Vagina (tissue), 2 donors: ENCODE data around the gene JADE1. TPM values are rescaled to one million over a fixed set of nuclear protein-coding genes. Genes with fewer than 3 reads are reported as not detected.

ENCODE experiments used
- DNase-seq, 2 donors: peaks; one replicate each; pipeline ENCODE4 v3.0.0-alpha.2; 2017; ENCODE audit errors: extremely low spot score in 2 of 2
- H3K27ac ChIP-seq: fragments of 200-600 bp; sonication (generic); one replicate; pipeline ENCODE4 v1.5.1; 2019
- H3K27me3 ChIP-seq: fragments of 200-600 bp; sonication (generic); one replicate; pipeline ENCODE4 v1.5.1; 2019
- H3K36me3 ChIP-seq, 2 donors: fragments of 200-600 bp; sonication (generic); one replicate each; pipeline ENCODE4 v1.5.1; 2017 to 2019
- H3K4me1 ChIP-seq: fragments of 200-600 bp; sonication (generic); one replicate; pipeline ENCODE4 v1.5.1; 2019
- H3K4me3 ChIP-seq, 2 donors: fragments of 200-600 bp; sonication (generic); 1 replicate in 1 of 2; 2 replicates in 1 of 2; pipeline ENCODE4 v1.5.1; 2016 to 2019
- H3K9me3 ChIP-seq: fragments of 200-600 bp; sonication (generic); one replicate; pipeline ENCODE4 v1.5.1; 2019
- CTCF ChIP-seq, 3 experiments: fragments of 450-650 bp in 2 of 3; fragments of 200-600 bp in 1 of 3; sonication (generic) in 1 of 3; IDR thresholded peaks; one replicate each; pipeline ENCODE4 v1.5.1; 2017 to 2019; ENCODE audit warnings: antibody characterized with exemption in 3 of 3, mild to moderate bottlenecking in 2 of 3, moderate library complexity in 2 of 3
- POLR2A ChIP-seq, 2 donors: fragments of 450-650 bp; IDR thresholded peaks; one replicate each; pipeline ENCODE4 v1.6.1; 2017; ENCODE audit warnings: antibody characterized with exemption in 2 of 2, mild to moderate bottlenecking in 2 of 2, moderate library complexity in 2 of 2
- POLR2AphosphoS5 ChIP-seq, 2 donors: sonication (generic); formaldehyde crosslinking; IDR thresholded peaks; one replicate each; pipeline ENCODE4 v1.9.0; 2017; ENCODE audit warnings: antibody characterized with exemption in 2 of 2, mild to moderate bottlenecking in 2 of 2, low read depth in 1 of 2; ENCODE audit not compliant: insufficient read depth in 1 of 2
- intact Hi-C: fragments of 100-400 bp; cut with DNase I; formaldehyde crosslinking; loops from one replicate; pipeline ENCODE4 v1.15.1; 2023
- total RNA-seq: library from RNA; depleted of rRNA; stranded (reverse); fragments of >200 nt; gene quantifications from one replicate; pipeline ENCODE4 v1.2.3, GENCODE V29; 2016

The JADE1 gene
- total RNA-seq, 1 donor from 2014 or later: 29.0 TPM

- H3K27me3 ChIP-seq: no peaks in the 10 kb centered on the region
- no peak overlapping the region for H3K4me3 ChIP-seq
- no peak for DNase-seq
- TF ChIP-seq CTCF (IDR thresholded peaks at IDR 0.05): no peak
- TF ChIP-seq POLR2AphosphoS5 (IDR thresholded peaks at IDR 0.05; ENCODE audit: insufficient read depth in 1 of 2, low read depth in 1 of 2): no peak
- no peak for TF ChIP-seq POLR2A (IDR thresholded peaks at IDR 0.05)
- no peak overlapping the region for H3K27ac ChIP-seq
- H3K9me3 ChIP-seq: no peaks in the 10 kb centered on the region
- intact Hi-C loops: no loop called here
- peaks cover 42% of the 10 kb centered on the region for H3K4me1 ChIP-seq
- H3K36me3 ChIP-seq: no peaks in the 10 kb centered on the region
Measured at GRCh38 chr4:128825226-128825625, 15.7 kb downstream of the JADE1 start.

GRCh38 chr4:128827296-128827695, 17.8 kb downstream of the JADE1 start:
- no peak for DNase-seq
- no peaks in the 10 kb centered on the region for H3K27me3 ChIP-seq
- H3K27ac ChIP-seq: no peak overlapping the region
- H3K36me3 ChIP-seq: no peaks in the 10 kb centered on the region
- H3K4me1 ChIP-seq: peaks cover 60% of the 10 kb centered on the region
- intact Hi-C loops: no loop called here
- TF ChIP-seq CTCF (IDR thresholded peaks at IDR 0.05) (no peak), POLR2A (IDR thresholded peaks at IDR 0.05) (no peak), POLR2AphosphoS5 (IDR thresholded peaks at IDR 0.05; ENCODE audit: insufficient read depth in 1 of 2, low read depth in 1 of 2) (no peak)
- H3K9me3 ChIP-seq: no peaks in the 10 kb centered on the region
- H3K4me3 ChIP-seq: no peak overlapping the region

- Histone ChIP-seq H3K27ac (no peak overlapping the region), H3K36me3 (no peaks in the 10 kb centered on the region), H3K4me1 (peaks cover 50% of the 10 kb centered on the region), H3K4me3 (no peak overlapping the region), H3K27me3 (no peaks in the 10 kb centered on the region), H3K9me3 (no peaks in the 10 kb centered on the region)
- TF ChIP-seq POLR2AphosphoS5 (IDR thresholded peaks at IDR 0.05; ENCODE audit: insufficient read depth in 1 of 2, low read depth in 1 of 2) (no peak), CTCF (IDR thresholded peaks at IDR 0.05) (no peak), POLR2A (IDR thresholded peaks at IDR 0.05) (no peak)
- intact Hi-C loops: loop anchor here (10.0 kb wide), 1 partner anchor 376 kb away; no protein-coding TSS in a partner anchor
- no peak for DNase-seq
Measured at GRCh38 chr4:128830906-128831503, 21.5 kb downstream of the JADE1 start.

GRCh38 chr4:128831531-128832242, 22.2 kb downstream of the JADE1 start:
- Histone ChIP-seq H3K36me3 (no peaks in the 10 kb centered on the region), H3K27me3 (no peaks in the 10 kb centered on the region), H3K4me3 (no peak overlapping the region), H3K9me3 (no peaks in the 10 kb centered on the region), H3K27ac (no peak overlapping the region), H3K4me1 (peaks cover 43% of the 10 kb centered on the region)
- intact Hi-C loops: loop anchor here (10.0 kb wide), 1 partner anchor 377 kb away; no protein-coding TSS in a partner anchor
- DNase-seq: no peak
- TF ChIP-seq POLR2AphosphoS5 (IDR thresholded peaks at IDR 0.05; ENCODE audit: insufficient read depth in 1 of 2, low read depth in 1 of 2) (no peak), CTCF (IDR thresholded peaks at IDR 0.05) (no peak), POLR2A (IDR thresholded peaks at IDR 0.05) (no peak)

GRCh38 chr4:128832243-128832625, 22.7 kb downstream of the JADE1 start:
- no peak overlapping the region for H3K27ac ChIP-seq

More at GRCh38 chr4:128832243-128832625, 22.7 kb downstream of the JADE1 start:
- intact Hi-C loops: loop anchor here (10.0 kb wide), 1 partner anchor 377 kb away; no protein-coding TSS in a partner anchor
- TF ChIP-seq POLR2A (IDR thresholded peaks at IDR 0.05) (no peak), CTCF (IDR thresholded peaks at IDR 0.05) (no peak), POLR2AphosphoS5 (IDR thresholded peaks at IDR 0.05; ENCODE audit: insufficient read depth in 1 of 2, low read depth in 1 of 2) (no peak)
- Histone ChIP-seq H3K4me1 (peaks cover 40% of the 10 kb centered on the region), H3K36me3 (no peaks in the 10 kb centered on the region), H3K9me3 (no peaks in the 10 kb centered on the region), H3K27me3 (no peaks in the 10 kb centered on the region), H3K4me3 (no peak overlapping the region)
- DNase-seq: no peak
